IPS-15b (cell line): Measurements from ENCODE around the gene GOT2.
A peak's percentile ranks its signal among the peaks of the same experiment; 100 is the strongest.
"Not testable (repeated sequence)": the region's sequence is repeated elsewhere in the genome, so short reads cannot be mapped to it uniquely, and the experiment has no call there.

Experiments
- H3K27me3 ChIP-seq: one replicate; pipeline ENCODE4 v1.6.1; 2013; ENCODE audit warnings: low read length; ENCODE audit not compliant: control insufficient read depth, insufficient read depth
- H3K36me3 ChIP-seq: one replicate; pipeline ENCODE4 v1.6.1; 2013; ENCODE audit warnings: low read length; ENCODE audit not compliant: control insufficient read depth, insufficient read depth
- H3K4me1 ChIP-seq: one replicate; pipeline ENCODE4 v1.6.1; 2013; ENCODE audit warnings: mild to moderate bottlenecking, low read length; ENCODE audit not compliant: control insufficient read depth, insufficient read depth
- H3K4me3 ChIP-seq: one replicate; pipeline ENCODE4 v1.5.1; 2013; ENCODE audit warnings: low read depth, low read length
- H3K9ac ChIP-seq: one replicate; pipeline ENCODE4 v1.6.1; 2013; ENCODE audit warnings: low read depth, mild to moderate bottlenecking, low read length
- H3K9me3 ChIP-seq: one replicate; pipeline ENCODE4 v1.6.1; 2013; ENCODE audit warnings: mild to moderate bottlenecking, low read length; ENCODE audit not compliant: control insufficient read depth, insufficient read depth

GOT2 gene

DNA sequence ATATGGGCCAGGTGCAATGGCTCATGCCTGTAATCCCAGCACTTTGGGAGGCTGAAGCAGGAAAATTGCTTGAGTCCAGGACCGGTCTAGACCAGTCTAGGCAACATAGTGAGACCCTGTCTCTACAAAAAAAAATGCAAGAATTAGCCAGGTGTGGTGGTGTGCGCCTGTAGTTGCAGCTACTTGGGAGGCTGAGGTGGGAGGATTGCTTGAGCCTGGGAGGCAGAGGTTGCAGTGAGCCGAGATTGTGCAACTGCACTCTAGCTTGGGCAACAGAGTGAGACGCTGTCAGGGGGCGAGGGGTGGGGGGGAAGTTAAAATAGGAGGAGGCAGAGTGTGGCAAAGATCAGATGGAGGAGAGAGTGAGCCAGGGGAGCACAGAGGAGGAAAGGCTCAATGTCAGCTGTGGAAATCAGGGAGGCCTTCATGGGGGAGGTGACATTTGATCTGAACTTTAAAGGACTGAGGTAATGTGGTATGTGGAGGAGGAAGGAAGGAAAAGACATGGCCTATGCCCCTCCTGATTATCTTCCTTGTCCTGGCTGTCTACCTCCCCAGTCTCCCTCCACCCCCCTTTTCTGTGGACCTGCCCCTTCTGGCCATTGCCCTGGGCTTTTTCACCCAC, 4.7 kb upstream of the GOT2 start:
- Histone ChIP-seq H3K4me1 (no peaks in the 10 kb centered on the region), H3K36me3 (no peaks in the 10 kb centered on the region)

DNA sequence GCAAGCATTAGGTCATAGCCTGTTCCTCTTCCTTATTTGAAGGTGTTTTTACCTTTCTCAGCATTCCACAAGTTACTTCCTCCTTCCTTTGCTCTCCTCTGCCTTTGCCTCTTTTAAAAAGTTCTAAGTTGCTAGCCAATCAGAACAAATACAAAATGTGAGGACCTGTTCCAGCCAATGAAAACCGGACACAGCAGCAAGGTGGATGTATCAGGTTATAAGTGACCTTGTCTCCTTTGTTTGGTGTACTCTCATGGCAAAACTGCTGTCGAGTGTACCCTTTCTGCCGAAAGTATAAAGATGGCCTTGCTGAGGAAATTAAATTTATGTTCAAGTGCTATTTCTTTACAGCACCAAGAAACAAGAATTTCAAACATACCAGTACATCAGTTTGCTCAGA, 2.2 kb upstream of the GOT2 start:
- H3K4me3 ChIP-seq, H3K36me3 ChIP-seq, H3K9me3 ChIP-seq, H3K27me3 ChIP-seq, H3K4me1 ChIP-seq, H3K9ac ChIP-seq: not testable (repeated sequence)

More for the DNA sequence above, 4.7 kb upstream of the GOT2 start:
- H3K27me3 ChIP-seq: no peaks in the 10 kb centered on the region
- H3K4me3 ChIP-seq: no peak overlapping the region
- H3K9ac ChIP-seq: no peak overlapping the region
- no peaks in the 10 kb centered on the region for H3K9me3 ChIP-seq

DNA sequence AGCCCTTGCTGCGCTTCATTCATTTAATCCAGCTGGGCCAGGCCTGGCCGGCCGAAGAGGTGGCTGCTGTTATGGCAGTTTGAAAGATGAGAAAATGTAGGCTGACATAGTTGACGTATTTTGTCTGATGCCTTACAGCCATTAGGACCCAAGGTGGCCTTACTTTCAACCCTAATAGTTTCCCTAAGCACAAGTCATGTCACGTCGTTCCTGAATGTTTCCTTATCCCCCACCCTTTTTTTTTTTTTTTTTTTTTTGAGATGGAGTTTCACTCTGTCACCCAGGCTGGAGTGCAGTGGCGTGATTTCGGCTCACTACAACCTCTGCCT, 307 bp upstream of the GOT2 start:
- Histone ChIP-seq H3K9me3 (no peaks in the 10 kb centered on the region), H3K27me3 (no peaks in the 10 kb centered on the region), H3K36me3 (peaks cover 6% of the 10 kb centered on the region), H3K4me1 (peaks cover 10% of the 10 kb centered on the region), H3K4me3 (peak overlapping the region; percentile 98), H3K9ac (no peak overlapping the region)

DNA sequence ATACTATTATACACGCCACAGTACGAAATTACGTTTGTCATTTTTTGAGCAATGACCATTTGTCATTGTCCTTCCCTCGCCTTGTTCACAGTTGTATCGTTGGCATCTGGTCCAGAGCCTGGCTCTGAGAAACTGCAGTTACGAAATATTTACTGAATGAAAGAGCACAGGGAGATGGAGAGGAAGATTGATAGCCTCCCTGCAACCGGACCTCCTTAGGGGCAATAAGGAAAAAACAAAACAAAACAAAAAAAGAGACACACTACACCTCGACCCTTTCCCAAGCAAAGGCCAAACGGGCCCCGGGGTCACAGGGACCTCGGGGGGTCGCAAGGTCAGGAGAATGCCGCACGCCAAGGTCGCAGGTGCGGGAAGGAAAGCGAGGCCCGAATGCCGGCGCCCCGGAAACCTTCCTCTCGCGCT, 857 bp downstream of the GOT2 start:
- Histone ChIP-seq H3K4me1 (peaks cover 10% of the 10 kb centered on the region), H3K4me3 (peak overlapping the region; percentile 98), H3K27me3 (no peaks in the 10 kb centered on the region), H3K36me3 (peaks cover 6% of the 10 kb centered on the region), H3K9me3 (no peaks in the 10 kb centered on the region), H3K9ac (peak overlapping the region; percentile 81)

DNA sequence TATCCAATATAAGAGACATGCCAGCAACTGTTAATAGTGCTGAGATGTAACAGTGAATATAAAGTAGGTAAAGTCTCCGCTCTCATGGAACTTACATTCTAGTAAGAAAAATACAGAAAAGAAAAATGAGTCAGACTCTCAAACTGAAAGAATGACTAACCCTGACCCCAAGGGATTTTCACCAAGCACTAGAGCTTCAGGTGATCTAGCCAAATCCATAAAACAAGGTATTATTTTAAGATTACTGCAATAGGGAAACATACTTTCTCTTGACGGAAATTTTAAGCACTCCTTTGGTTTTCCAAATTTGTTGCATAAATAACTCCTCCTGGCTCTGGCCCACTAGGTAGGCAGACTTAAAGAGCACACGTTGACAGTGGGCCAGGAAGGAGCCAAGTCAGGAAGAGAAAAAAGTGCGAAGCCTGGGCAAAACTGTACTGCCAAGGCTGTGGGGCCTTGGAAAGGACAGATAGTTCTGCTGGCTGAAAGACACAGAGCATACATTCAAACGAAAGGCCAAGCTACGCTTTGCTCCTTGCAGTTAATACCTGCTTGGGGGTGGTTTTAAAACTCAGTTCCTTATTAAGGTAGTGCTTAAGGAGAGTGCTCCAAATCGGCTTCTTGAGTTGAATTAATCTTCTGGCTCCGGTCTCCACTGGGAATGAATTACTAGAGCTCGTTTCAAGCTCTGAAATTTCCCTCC, 1.4 kb downstream of the GOT2 start:
- no peaks in the 10 kb centered on the region for H3K9me3 ChIP-seq
- H3K27me3 ChIP-seq: no peaks in the 10 kb centered on the region
- peaks cover 6% of the 10 kb centered on the region for H3K36me3 ChIP-seq
- H3K4me1 ChIP-seq: peaks cover 10% of the 10 kb centered on the region
- H3K4me3 ChIP-seq: peak overlapping the region; percentile 98
- H3K9ac ChIP-seq: peak overlapping the region; percentile 81

DNA sequence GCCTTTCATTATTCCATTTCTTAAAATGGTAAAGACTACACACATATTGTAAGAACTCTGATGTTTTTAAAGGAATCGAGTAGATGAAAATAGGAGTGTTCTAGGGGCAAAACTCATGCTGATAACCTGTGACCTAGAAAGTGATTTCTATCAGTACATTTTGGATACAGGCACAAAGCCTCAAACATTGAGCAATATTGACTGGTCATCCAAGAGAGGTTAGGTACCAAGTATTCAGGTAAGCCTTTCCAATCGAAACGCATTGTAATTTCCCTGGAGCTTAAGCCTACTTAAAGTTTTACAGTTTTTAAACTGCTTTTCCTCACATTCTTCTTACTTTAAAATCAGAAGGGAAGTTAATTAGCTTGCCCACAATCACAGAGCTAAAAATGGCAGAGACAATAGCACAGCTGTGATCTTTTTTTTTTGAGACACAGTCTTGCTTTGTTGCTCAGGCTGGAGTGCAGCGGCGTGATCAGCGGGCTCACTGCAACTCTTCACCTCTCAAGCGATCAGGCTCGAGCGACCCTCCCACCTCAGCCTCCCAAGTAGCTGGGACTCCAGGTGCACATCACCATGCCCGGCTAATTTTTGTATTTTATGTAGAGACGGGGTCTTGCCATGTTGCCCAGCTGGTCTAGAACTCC, 3.3 kb downstream of the GOT2 start:
- no peaks in the 10 kb centered on the region for H3K9me3 ChIP-seq
- no peak overlapping the region for H3K4me3 ChIP-seq
- H3K36me3 ChIP-seq: peaks cover 6% of the 10 kb centered on the region
- peaks cover 10% of the 10 kb centered on the region for H3K4me1 ChIP-seq
- no peak overlapping the region for H3K9ac ChIP-seq
- no peaks in the 10 kb centered on the region for H3K27me3 ChIP-seq

DNA sequence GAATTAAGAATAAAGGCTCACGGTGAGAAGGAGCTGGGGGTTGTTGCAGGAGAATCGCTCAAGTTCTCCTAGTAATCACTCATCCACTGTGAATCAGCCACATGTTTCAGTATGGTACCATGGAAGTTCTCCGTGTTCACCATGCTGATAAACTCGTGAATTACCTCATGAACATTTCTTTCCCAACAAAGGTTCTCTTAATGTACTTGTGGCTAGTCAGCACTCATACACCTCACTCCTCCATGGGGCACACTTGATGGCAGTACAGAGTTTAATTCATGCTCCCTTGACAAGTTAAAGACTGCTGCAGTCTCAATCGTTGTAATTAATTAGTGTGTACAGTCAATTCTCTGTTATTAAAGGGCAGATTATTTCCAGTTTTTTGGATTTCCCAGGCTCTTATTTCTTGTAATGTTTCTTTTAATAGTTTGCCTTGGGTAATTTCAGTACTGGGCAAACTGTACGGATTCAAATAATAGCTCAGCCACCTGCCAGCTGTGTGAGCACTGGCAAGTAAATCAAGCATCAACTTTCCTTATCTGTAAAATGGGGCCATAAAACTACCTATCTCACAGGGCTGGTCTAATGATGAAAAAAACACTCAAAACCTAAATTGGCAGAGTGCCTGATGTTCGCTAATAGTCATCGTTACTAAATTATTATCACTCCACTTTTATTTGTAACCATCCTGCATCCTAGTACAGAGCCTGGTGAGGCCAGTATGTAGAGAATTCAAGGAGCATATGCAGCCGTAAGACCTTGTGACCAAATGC, 6.1 kb downstream of the GOT2 start:
- H3K36me3 ChIP-seq: peaks cover 12% of the 10 kb centered on the region
- H3K9me3 ChIP-seq: no peaks in the 10 kb centered on the region
- no peak overlapping the region for H3K9ac ChIP-seq
- no peaks in the 10 kb centered on the region for H3K27me3 ChIP-seq
- no peak overlapping the region for H3K4me3 ChIP-seq
- peaks cover 8% of the 10 kb centered on the region for H3K4me1 ChIP-seq

DNA sequence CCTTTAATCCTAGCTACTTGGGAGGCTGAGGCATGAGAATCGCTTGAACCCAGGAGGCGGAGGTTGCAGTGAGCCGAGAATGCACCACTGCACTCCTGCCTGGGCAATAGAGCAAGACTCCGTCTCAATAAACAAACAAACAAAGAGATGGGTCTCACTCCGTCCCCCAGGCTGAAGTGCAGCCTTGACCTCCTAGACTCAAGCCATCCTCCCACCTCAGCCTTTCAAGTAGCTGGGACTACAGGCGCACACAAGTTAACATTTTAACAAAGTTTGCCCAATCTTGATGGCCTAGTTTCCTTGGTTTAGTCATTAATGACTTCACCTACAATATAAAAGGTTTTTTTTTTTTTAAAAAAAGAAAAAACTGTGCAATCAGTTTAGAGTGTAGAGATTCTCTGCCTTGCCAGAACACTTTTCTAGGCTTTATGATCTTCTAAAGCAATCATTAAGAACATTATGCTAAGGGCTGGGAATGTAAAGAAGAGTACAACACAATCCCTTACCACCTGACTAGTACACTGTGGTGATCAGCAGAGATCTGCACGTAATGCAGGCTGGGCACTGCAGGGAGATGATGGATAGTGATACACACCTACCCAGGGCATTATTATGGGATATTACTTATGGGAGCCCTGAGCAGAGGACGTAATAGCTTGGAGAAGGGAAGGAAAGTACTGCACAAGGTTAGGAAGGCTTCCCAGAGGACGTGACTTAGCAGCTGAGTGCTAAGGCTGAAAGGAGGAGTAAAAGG, 6.9 kb downstream of the GOT2 start:
- peaks cover 3% of the 10 kb centered on the region for H3K4me1 ChIP-seq
- no peak overlapping the region for H3K4me3 ChIP-seq
- no peaks in the 10 kb centered on the region for H3K9me3 ChIP-seq
- H3K9ac ChIP-seq: no peak overlapping the region
- peaks cover 14% of the 10 kb centered on the region for H3K36me3 ChIP-seq
- H3K27me3 ChIP-seq: no peaks in the 10 kb centered on the region

DNA sequence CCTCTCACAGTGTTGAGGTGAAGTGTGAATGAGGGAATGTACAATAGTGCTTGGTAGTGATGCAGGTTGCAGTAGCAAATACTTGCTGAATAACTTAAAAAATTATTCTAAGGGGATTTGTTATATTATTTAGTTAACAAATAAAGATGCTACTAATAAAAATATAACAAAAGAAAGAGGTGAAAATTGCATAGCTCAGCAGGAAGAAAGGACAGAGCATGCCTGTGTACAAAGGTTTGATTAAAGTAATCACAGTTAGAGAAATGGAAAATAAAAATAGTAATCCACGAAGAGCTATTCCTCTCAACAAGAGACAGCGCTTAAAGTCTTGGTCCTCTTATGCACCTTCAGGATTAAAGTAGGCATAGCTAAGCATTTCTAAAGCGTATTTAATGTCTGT, 11.0 kb downstream of the GOT2 start:
- Histone ChIP-seq H3K4me1 (no peaks in the 10 kb centered on the region), H3K4me3 (no peak overlapping the region), H3K36me3 (peaks cover 14% of the 10 kb centered on the region), H3K9me3 (no peaks in the 10 kb centered on the region), H3K9ac (no peak overlapping the region), H3K27me3 (no peaks in the 10 kb centered on the region)

DNA sequence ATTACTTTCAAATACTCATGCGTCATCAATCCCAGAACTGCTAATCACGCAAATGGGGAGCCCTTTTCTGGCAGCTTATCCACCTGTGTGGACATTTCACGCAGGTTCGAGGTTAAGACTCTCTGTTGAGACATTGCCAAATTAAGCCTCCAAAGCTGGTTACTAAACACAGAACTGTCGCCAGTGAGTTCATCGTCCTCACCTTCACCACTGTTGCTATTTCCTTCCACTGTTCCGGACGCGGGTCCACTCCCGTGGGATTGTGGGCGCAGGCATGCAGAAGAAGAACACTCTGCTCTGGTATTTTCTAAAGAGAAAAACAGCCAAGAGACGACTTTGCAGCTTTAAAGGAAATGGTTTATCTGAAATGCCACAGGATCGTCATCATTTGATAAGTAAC, 16.1 kb downstream of the GOT2 start:
- H3K9me3 ChIP-seq: no peaks in the 10 kb centered on the region
- no peaks in the 10 kb centered on the region for H3K4me1 ChIP-seq
- H3K27me3 ChIP-seq: no peaks in the 10 kb centered on the region
- no peak overlapping the region for H3K9ac ChIP-seq
- no peak overlapping the region for H3K4me3 ChIP-seq
- peaks cover 34% of the 10 kb centered on the region for H3K36me3 ChIP-seq

DNA sequence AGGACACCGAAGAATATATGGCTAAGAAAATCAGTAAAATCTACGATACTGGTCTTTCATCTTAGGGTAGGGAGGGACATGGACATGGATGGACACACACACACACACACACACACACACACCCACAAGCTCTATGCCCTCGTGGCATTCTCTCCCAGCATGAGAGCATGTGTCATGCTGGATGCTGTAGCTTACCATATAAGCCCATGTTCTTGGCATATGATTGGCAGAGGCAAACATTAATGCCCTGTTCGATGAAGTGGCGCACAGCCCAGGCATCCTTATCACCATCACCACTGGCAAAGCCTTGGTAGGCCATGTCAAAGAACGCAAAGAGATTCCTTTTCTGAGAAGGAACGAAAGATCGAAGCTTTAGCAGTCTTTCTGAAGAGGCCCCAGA, 17.6 kb downstream of the GOT2 start:
- Histone ChIP-seq H3K9ac (no peak overlapping the region), H3K27me3 (no peaks in the 10 kb centered on the region), H3K4me3 (no peak overlapping the region), H3K9me3 (no peaks in the 10 kb centered on the region), H3K36me3 (peaks cover 32% of the 10 kb centered on the region), H3K4me1 (no peaks in the 10 kb centered on the region)
